Measurements from ENCODE around the gene ZBTB7A.

The ZBTB7A gene

DNA sequence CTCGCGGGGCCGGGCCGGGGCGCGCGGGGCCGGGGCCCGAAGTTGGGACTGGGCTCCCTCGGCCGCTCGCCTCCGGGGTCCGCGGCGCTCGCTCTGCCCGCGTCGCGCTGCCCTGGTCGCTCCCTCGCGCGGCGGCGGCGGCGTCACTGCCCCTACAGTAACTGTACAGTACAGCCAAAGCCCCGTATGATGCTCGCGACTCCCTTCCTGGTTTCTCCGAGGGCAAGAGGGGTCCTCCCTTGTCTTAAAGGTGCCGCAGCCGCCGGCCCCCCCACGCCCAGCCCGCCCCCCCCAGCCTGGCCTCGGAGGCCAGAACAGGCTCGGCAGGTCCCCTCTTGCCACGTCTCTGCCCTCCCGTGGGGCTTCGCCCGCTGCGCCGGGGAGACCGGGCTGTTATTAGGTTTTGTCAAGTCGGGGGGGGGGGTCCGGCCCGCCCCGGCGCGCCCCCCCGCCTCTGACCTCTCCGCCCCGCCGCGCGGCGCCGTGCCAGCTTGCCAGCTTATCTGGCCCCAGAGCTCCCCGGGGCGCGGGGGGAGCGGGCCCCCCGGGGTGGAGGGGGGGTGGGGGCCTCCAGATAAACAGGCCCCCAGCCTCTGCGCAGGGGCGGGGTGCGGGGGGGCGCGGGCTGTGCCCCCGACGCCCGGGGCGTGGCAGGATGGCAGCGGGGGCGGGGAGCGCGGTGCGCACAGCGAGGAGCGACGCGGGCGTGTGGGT, at the start of gene ZBTB7A:
Gene ZBTB7A (minus strand): TSS at position 218 of the 714 bp plus-strand sequence. CDS start 11,667 bp downstream, outside the sequence.
- DNase-seq = peak in 55 of 58 donors; percentile 11 to 84 (median 64)

DNA sequence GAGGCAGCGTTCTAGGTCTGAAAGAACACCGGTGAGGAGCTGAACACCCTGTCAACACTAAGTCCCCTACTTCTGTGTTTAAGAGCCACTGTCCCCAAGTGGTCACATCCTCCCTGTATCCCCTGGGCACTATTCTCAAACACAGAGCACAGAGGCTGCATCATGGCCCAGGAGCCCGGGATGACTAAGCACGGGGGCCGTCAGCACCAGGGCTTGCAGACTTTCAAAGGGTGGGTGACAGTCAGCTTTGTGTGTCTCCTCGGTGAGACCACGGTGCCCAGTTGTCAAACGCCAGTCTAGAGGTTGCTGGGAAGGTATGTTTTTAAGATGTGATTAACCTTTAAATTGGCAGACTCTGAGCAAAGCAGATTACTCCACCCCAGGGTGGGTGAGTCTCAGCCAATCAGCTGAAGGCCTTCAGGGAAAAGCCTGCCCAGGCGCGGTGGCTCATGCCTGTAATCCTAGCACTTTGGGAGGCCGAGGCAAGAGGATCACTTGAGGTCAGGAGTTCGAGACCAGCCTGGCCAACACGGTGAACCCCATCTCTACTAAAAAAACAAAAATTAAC, 49.2 kb upstream of the ZBTB7A start:
- DNase-seq = peak in 7 of 58 donors; percentile 14 to 50 (median 26)

DNA sequence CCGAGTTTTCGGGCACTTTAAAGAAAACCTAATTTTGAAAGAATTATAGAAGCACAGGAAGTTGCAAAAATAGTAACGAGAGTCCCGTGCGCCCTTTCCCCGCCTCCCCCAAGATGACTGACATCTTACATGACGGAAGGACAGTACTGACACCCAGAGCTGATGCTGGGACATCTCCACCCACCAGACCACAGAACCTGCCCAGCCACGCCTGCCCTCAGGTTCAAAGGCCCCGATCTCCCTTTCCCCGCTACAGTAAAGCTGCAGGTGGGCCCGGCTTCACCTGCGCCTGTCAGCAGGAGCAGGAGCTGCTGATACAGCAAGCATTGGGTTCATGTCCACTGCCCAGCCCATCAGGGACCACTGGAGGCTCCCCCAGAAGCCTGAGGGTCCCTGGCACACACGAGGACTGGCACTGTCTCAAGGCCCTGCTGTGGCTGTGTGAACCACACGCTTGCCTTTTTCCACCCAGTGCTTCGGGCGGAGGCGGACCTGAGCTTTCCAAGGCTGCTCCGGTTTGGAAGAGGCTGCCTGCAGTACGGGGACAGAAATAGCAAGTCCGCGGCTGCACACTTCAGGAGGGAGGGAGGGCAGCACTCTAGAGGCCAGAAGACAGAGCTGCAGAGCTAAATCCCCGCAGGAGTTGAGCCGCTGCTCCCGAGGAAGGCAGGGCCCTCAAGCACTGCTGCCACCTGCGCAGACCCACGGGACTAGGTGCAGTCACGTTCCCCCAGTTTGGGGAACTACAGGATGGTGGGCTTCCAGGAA, 48.5 kb upstream of the ZBTB7A start:
- peak in 45 of 58 donors; percentile 4 to 89 (median 43) for DNase-seq

DNA sequence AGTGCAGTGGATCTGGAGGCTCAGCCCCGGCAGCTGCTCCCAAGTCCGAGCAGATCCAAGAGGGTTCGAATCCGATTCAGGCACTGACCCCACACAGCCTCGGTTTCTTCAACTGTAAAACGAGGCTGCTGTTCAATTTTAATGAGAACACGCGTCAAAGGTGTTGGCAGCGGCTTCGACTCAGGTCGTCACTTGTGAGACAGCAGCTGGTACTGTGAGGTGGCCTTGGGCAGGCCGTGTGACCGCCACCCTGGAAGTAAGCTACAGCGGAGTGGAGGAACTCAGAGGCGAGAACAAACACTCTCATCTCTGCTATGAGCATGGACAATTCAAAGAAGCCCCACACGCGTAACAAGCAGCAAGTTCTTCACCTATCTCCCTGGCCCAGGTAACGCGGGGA, 47.5 kb upstream of the ZBTB7A start:
- DNase-seq = no peak

DNA sequence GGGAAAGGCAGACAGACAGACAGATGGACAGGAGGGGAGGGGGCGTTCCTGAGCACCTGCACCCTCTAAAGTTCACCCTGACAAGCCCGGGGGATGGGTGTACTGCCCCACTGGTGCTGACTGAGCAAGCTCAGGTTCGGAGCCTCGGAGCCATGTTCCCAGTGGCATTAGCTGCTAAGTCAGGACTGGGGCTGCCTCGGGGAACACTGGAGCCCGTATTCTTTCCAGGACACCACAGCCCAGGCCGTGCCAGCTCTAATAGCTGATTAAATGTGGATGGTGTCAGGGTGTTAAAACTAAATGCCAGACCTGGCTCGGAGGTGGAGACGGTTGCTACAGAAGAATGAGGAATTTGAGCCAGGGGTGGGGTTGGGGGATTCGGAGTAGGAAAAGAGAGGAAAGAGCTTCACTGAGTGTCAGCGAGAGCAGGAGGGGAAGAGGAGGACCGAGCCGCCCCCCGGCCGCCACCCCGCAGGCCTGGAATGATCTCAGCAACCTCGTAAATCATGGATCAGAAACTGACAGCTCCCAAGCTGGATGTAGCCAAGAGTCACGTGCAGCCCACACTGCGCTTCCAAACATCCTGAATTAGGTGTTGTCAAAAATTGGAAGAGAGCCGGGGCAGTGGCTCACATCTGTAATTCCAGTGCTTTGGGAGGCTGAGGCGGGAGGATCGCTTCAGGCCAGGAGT, 46.8 kb upstream of the ZBTB7A start:
- no peak for DNase-seq

DNA sequence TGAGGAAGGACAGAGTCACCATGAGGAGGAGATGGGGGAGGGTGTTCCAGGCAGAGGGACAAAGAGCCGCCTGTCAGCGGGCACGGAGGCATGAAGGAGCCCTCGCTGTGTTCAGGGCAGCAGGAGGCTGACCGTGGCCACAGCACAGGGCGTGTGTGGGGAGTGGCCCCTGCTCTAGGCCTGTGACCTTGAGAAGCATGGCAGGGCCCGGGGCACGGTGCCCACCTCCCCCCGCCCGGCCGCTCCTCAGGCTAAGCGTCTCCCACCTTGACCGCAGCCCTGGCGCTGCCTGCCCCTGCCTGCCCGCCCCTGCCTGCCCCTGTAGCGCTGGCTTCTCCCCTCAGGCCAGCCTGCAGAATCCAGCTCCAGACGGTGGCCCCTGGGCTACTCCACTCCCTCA, 45.7 kb upstream of the ZBTB7A start:
- no peak for DNase-seq

DNA sequence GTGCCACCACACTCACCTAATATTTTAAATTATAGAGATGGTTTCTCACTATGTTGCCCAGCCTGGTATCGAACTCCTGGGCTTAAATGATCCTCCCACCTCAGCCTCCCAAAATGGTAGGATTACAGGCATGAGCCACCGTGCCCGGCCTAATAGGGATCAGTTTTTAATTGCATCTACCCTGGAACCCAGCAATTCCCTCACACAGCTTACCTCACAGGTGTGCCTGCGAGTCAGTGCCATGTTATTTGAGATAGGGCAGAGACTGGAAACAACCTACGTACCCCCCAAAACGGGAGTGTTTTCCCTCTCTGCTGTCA, 42.9 kb upstream of the ZBTB7A start:
- no peak for DNase-seq

DNA sequence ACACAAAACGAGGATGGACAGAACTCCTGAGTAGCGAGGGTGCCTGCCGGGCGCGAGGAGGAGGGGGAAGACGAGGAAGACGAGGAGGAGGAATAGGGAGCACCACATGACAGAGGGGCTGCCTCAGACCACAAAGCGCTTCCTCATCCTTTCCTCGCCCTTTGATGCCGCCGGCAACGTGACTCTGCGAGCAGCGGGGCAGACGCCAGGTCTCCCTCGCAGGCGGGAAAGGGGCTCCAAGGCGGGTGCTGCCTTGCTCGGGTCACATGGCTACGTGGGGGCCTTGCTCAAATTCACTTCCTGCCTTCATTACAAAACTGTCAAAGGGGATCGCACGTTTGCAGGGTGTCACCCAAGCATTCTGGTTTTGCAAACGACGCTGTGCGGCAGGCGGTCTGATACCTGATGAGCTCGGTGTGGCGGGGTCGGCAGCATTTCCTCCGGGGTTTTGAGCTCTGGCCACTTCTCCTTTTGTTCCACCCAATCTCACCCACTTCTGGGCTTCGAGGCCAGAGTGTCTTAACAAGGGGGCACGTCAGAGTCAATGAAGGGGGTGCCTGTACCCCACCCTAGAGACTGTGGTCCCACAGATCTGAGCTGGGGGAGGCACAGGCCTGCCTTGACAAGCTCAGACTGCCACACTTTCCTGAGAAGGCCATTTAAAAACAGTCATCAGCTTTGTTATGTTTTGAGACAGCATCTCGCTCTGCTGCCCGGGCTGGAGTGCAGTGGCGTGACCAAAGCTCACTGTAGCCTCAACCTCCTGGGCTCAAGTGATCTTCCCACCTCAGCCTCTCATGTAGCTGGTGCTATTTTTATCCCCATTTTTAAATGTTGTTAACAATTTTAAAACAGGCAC, 42.3 kb upstream of the ZBTB7A start:
- no peak for DNase-seq

DNA sequence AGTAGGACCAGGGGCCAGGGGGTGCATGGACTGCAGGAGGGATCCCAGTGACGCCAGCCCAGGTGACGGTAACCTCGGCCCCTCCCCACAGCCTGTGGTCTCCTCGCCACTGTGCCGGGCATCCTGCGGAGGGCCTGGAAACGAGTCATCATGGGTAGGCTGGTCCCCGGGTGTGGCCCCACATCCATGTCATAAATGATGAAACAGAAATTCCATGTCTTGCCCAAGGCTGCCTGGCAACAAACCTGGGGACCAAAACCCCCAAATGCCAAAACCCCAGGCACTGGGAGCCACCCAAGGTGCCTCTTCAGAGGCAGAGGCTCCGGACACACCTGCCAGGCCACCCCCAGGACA, 36.4 kb upstream of the ZBTB7A start:
- no peak for DNase-seq

DNA sequence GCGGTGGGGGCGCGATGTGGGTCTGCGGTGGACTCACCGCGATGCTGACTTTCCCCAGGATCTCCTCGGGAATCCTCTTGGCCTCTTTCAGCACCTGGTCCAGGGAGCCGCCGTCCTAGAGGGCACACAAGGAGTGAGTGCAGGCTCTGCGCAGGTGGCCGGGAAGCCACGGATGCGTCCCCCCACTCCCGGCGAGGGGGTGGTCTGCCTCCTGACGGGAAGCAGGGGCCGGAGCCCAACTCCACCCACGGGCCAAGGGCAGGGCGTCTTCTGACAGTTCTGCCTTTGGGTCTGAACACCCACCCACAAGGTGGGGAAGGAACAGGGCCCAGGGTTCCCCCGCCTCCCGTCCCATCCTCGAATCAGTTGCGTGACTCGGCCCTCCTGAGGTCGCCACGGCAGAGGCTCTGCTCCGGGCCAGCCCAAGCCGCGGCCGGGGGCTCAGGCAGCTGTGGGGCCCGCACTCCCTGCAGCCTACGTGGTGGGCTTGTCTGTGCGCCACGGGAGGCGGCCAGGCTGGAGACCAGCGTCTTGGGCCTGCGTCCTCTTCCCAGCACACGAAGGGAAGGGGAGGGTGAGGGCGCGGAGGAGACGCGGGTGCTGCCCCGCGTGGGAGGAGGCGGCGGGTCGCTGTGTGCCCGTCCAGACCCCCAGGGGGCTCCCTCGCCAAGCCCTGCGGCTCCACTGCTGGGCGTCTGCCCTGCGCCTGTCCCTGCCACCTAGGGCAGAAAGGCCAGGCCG, 35.8 kb upstream of the ZBTB7A start:
- DNase-seq = no peak

DNA sequence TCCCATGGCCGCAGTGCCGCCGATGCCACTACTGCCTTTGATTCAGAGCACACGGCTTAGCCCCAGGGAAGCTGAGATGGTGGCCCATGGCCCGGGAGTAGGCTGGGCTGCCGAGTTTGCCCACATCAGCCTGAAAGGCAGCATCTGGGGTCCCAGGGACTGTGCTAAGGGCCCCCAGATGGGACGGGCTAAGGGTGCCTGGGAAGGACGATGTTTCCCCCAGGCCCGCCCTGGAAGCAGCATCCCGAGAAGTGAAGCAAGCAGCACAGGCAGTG, 34.7 kb upstream of the ZBTB7A start:
- DNase-seq = no peak

DNA sequence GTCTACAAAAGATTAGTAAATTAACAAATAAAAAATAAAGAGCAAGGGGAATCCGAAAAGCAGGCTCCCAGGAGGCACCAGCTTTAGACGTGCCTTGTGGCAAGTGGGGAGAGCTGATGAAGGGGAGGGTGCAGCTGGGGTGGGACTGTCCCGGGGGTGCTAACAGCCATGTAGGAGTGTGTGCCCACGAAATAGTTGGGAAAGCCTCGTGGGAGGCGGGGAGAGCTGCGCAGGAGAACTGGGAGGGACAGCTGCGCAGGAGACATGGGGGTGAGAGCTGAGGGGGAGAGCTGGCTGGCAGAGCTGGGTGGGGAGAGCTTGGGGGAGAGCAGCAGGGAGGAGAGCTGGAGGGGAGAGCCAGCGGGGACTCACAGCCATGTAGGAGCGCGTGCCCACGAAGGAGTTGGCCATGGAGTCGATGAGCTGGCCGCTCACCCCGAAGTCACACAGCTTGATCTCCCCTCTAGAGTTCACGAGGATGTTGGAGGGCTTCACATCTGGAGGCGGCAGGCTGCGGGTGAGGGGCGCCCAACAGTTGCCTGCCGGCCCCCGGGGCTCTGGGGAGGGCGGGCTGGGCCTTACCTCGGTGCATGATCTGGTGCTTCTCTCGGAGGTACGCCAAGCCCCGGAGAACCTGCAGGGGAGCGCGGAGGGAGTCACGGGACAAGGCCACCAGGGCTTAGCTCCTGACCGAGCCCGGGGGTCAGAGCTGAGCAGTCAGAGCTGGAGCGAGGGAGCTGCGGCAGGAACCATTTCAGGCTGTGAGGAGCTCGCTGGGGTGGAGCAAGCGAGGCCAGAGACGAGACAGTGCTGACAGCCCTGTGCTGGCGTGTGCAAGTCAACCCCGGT, 34.2 kb upstream of the ZBTB7A start:
- DNase-seq = peak in 1 of 58 donors; percentile 16

DNA sequence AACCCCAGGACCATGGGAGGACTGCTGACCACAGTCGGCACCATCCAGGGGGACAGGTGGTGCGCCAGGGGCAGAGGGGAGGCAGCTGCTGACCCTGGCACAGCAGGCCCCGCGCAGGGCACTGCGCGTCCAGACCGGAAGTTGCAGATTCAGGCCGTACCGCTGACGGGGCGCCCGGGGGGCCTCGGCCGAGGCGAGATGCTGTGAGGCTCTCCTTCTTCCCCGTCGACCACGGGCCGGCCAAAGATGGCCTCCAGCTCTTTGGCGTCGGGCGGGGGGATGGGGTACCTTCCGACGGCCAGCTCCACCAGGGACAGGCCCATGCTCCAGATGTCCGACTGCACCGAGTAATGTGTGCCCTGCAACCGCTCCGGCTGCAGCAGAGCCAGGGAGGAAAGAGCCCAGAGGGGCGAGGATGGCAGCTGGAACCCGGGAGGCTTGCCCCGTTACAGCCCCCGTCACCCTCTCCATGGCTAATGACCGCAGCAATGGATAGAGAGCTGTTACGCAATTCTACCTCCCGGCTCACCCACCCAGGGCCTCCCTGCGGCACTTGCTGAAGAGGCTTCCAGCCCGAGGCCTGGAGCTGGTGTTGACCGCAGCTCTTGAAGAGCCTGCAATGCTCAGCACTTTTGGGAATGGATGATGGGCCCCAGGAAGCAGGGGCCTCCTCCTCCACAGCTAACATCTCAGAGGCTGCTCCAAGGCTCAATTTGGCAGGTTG, 32.5 kb upstream of the ZBTB7A start:
- DNase-seq = no peak

DNA sequence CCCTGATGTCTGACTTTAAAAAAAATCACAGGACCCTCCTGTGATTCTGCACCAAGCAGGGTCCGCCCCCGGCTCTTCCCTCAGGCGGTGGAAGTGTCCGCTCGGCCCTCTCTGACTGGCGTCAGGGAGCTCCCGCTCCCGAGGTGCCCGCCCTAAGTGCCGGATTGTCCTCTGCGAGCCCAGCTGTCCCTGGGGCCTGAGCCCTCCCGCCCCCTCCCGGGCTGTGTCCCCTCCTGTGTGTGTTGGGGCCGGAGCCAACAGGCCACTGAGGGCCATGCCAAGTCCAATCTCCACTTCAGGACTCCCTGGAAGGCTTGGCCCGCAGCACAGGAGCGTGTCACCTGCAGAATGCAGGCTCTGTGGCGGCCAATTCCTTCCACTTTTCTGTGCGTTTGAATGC, 31.8 kb upstream of the ZBTB7A start:
- DNase-seq = peak in 20 of 58 donors; percentile 5 to 53 (median 24)

DNA sequence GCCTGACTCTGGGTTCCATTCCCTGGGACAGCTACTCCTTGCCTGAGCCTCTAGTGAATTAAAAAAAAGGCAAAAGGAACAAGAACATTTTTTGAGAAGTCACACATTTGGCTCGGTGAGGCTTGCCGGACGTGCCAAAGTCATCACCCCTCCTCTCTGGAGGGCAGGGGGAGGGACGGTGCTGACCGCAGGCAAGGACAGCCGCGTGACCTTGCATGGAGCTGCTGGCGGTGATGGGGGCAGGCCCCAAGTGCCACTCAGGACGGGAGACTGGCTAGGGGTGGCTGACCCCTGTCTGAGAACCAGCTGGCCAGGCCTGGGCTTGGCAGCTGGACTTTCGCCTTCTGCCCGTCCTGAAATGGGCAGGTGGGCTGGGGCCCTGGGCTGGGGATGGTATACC, 30.8 kb upstream of the ZBTB7A start:
- peak in 1 of 58 donors; percentile 8 for DNase-seq

DNA sequence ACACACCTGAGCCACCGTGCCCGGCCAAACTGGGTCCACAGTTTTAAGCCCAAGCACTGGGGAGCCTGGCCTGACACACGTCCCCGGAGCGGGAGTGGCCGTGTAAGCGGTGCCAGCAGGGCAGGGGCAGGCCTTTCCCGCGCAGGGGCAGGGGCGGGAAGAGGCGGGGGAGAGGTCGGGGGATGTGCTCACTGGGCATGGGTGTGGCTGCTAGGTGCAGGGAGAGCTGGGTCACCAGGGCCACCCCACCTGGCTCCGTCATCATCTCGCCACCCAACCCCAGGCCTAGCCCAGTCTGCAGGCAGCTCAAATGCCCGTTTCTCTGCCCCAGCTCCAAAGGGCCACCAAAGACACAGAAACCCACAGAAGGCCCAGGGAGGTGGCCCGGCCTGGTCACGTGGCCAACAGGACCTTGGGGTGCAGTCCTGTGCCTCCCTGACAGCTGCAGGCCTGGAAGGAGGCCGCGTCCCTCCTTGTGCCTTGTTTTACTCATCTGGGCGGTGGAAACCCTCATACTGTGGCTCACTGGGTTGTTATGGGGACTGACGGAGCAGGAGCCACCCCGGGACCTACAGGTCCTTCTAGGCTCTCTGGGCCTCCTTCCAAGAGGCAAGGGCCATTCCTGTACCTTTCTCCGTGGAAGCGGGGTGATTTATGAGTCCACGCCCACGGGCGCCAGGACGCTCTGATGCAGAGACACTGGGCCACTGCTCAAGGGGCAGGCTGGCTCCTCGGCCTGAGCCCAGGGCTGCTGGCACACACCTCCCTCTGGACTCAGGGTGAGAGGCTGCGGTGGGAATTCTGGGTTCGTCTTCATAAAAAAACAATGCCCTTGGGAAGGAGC, 29.6 kb upstream of the ZBTB7A start:
- no peak for DNase-seq

DNA sequence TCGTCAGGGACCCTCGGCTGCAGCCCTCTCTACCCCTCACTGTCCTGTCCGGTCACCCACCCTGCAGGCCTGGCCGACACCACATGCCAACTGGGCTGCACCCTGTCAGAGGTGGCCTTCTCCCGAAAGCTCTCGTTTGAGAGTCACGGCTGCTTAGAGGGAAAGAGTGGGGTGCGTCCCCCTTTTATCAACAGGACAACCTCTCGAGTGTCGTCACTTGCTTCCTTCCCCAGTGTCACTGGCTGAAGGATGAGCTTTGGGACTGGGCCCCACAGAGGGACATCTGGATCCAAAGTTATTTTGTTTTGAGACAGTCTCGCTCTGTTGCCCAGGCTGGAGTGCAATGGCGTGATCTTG, 28.8 kb upstream of the ZBTB7A start:
- no peak for DNase-seq

Data from anterior cingulate cortex (tissue), 58 donors.